CD4-positive, alpha-beta T cell treated with Interleukin-17A for 1 hour (primary cell): ENCODE measurements around the gene PIGT.
A peak's percentile ranks its signal among the peaks of the same experiment; 100 is the strongest.

Experiments
- DNase-seq: peaks from one replicate; pipeline ENCODE4 v3.0.0-alpha.2; 2020

The PIGT gene

GRCh38 chr20:45402946-45403345 lies 13.0 kb upstream of the PIGT start:
- no peak for DNase-seq

GRCh38 chr20:45404438-45404837 lies 11.5 kb upstream of the PIGT start:
- DNase-seq, result no peak

- no peak for DNase-seq
These were observed 10.2 kb upstream of the PIGT start for GRCh38 chr20:45405571-45406259.

GRCh38 chr20:45406260-45407066 lies 9.5 kb upstream of the PIGT start:
- peak; percentile 36 for DNase-seq

- no peak for DNase-seq
These were observed 8.7 kb upstream of the PIGT start for GRCh38 chr20:45407067-45407745.

GRCh38 chr20:45407783-45408645 lies 7.9 kb upstream of the PIGT start, which contains the start of gene DBNDD2:
TSS of gene DBNDD2 (plus strand) at chr20:45408289. CDS start at chr20:45408468, 179 bp downstream.
- no peak for DNase-seq

- no peak for DNase-seq
These were observed 7.2 kb upstream of the PIGT start for GRCh38 chr20:45408646-45409213.

- no peak for DNase-seq
These were observed 6.2 kb upstream of the PIGT start for GRCh38 chr20:45409521-45410272.

- no peak for DNase-seq
These were observed 5.1 kb upstream of the PIGT start for GRCh38 chr20:45410887-45411286.

GRCh38 chr20:45412653-45413052 lies 3.3 kb upstream of the PIGT start:
- no peak for DNase-seq

- DNase-seq, result no peak
These were observed 2.5 kb upstream of the PIGT start for GRCh38 chr20:45413479-45413878.

GRCh38 chr20:45416917-45417316 lies 976 bp downstream of the PIGT start:
- DNase-seq, result no peak

- DNase-seq, result no peak
These were observed 3.5 kb downstream of the PIGT start for GRCh38 chr20:45419188-45420091.

GRCh38 chr20:45420125-45420524 lies 4.2 kb downstream of the PIGT start:
- DNase-seq, result no peak

GRCh38 chr20:45423700-45424099 lies 7.8 kb downstream of the PIGT start:
- no peak for DNase-seq

GRCh38 chr20:45425561-45425960 lies 9.6 kb downstream of the PIGT start:
- no peak for DNase-seq

GRCh38 chr20:45426320-45427016 lies 10.5 kb downstream of the PIGT start:
- no peak for DNase-seq

GRCh38 chr20:45427236-45428149 lies 11.6 kb downstream of the PIGT start:
- DNase-seq, result no peak

GRCh38 chr20:45429618-45430017 lies 13.7 kb downstream of the PIGT start:
- DNase-seq, result no peak
